DMS 273 treated with DMSO at 0.1 percent for 48 hours (cell line): ENCODE data around the gene SSH2.

ENCODE experiments used
- DNase-seq: peaks from one replicate; lab custom pipeline; 2025; lab: John Stamatoyannopoulos, UW

SSH2 gene

GRCh38 chr17:29576214-29577000 lies 353.6 kb downstream of the SSH2 start:
- no peak for DNase-seq
